ENCODE measurements around the gene CDON.

Gene CDON

GRCh38 chr11:125910226-125910849, 152.3 kb downstream of the CDON start:
- H3K27ac ChIP-seq: no peak overlapping the region
- no peak for TF ChIP-seq CTCF (conservative IDR thresholded peaks at IDR 0.05)

Measured in VCaP (cell line).